NCI-H345 (cell line): ENCODE results near the gene DCST2.

Experiments
- DNase-seq: peaks from one replicate; lab custom pipeline; 2025; lab: John Stamatoyannopoulos, UW

DCST2 gene

GRCh38 chr1:155026588-155026987 lies 7.0 kb downstream of the DCST2 start:
- no peak for DNase-seq

DNA sequence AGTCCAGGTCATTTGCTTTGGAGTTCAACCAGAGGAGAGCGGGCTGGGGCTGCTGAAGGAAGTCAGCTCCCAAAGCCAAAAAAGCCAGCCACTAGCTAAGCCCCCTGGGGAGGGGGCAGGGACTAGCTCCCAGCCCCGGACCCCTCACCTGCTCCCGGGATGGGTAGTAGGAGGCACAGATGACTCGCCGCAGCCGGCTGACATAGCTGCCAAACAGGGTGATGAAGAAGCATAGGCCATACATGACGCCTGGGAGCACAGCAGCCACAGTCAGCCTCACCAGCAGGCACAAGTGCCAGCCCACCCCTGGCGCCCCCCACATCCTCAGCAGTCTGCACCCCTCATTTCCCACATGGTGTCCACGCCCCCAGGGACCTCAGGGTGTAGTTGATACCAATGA lies 7.4 kb downstream of the DCST2 start:
- no peak for DNase-seq

DNA sequence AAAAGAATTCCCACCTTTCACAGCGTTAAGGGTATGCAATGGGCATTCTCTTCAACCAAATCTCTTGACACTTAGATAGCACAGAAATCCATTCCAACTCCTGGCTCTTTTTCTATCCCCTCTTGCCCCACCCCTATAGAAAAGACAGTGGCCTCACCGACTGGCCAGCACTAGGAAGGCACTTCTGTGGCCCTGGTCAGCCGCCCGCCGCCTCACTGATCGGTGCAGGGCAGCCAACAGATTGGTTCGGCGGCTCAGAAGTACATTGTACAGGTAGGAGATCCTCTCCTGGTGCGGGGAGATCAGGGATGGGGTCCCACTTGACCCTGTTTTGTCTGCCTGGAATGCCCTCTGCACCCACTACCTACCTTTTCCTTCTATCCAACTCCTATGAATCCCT lies 9.3 kb downstream of the DCST2 start:
- no peak for DNase-seq

- DNase-seq: no peak
These were observed 10.0 kb downstream of the DCST2 start for GRCh38 chr1:155023627-155024026.

GRCh38 chr1:155022927-155023236 lies 10.7 kb downstream of the DCST2 start:
- peak; percentile 94 for DNase-seq

- no peak for DNase-seq
These were observed 11.2 kb downstream of the DCST2 start for GRCh38 chr1:155022136-155022926.

GRCh38 chr1:155019377-155020245 lies 14.0 kb downstream of the DCST2 start:
- DNase-seq: no peak

DNA sequence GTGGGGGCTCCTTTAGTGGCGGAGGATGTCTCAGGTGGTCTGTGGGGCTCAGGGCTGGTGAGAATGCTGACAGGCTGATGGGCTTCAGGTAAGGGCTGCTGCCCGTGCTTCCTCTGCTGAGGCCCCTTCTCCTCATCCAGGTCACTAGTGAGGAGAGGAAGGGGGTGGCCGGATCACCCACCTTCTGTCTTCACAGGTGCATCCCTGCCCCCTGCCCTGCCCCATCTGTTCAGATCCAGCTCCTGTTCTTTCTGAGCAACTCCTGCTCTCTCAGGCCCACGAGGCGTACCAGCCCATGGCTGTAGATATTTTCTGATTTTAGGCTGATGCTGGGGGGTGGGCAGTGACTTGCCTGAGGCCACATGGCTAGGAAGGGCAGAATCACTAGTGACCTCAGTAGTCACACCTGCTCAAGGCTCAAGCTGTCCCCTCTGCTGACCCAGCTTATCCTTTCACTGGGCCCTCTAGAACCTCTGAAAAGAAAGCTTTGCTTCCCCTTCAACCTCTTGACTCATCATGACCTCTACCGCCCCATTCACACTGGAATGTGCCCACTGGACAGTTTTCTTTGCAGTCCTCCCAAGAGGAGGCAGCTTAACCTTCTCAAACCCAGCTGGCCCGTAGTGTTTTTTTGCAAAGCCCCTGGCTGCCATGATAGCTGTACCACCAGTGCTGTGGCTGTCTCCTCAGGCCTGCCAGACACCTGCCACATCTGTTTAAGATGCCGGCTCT lies 14.8 kb downstream of the DCST2 start:
- no peak for DNase-seq

GRCh38 chr1:155017946-155018316 lies 15.7 kb downstream of the DCST2 start:
- DNase-seq: no peak

DNA sequence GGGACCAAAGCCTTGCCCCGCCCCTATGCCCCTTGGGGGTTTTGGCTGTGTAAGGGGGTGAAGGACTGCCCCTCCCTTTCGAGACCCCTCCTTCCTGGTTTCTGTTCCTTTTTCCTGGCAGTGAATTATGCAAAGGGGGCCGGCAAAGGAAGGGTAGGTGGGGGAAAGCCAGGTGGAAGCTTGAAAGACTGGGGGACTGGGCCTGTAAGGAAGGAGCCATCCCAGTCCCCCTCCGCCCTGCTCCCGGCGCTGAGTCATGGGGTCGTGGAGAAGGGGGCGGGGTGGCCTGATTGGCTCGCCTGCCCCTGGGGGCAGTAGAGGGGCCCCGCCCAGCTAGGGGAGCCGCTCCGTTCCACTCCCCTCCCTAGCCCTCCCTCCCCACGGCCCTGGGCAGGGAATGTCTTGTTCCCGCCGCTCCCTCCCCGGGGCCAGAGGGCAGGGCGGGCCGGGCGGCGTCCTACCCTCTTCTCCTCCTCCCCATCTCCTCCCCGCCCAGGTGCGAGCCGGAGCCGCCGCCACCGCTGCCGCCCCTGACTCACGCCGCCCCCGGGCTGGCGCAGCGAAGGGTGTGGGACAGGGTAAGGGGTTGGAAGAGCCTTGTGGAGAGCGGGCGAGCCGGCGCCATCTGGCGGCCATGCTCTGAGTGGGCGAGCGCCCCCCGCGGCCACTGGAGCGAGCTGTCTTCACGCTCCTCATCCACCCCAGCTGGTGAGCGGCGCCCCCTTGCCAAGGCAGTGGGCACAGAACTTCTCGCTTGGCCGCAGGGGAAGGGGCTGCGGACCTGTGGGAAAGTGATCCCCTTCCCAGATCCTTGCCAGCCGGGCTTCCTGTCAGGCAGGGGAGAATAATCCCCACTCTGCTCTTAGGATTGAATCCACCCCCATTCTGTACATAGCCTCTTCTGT lies 16.3 kb downstream of the DCST2 start:
- no peak for DNase-seq

DNA sequence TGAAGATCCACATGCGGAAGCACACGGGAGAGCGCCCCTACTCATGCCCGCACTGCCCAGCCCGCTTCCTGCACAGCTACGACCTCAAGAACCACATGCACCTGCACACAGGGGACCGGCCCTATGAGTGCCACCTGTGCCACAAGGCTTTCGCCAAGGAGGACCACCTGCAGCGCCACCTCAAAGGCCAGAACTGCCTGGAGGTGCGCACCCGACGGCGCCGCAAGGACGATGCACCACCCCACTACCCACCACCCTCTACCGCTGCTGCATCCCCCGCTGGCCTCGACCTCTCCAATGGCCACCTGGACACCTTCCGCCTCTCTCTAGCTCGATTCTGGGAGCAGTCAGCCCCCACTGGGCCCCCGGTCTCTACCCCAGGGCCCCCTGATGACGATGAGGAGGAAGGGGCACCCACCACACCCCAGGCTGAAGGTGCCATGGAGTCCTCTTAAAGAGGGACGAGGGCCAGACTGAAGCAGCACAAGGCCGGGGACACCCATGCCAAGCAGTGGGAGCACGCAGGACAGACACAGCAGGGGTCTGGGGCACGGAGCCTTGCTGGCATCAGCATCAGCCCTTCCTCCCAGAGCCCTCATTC lies 17.2 kb downstream of the DCST2 start:
- DNase-seq: no peak

DNA sequence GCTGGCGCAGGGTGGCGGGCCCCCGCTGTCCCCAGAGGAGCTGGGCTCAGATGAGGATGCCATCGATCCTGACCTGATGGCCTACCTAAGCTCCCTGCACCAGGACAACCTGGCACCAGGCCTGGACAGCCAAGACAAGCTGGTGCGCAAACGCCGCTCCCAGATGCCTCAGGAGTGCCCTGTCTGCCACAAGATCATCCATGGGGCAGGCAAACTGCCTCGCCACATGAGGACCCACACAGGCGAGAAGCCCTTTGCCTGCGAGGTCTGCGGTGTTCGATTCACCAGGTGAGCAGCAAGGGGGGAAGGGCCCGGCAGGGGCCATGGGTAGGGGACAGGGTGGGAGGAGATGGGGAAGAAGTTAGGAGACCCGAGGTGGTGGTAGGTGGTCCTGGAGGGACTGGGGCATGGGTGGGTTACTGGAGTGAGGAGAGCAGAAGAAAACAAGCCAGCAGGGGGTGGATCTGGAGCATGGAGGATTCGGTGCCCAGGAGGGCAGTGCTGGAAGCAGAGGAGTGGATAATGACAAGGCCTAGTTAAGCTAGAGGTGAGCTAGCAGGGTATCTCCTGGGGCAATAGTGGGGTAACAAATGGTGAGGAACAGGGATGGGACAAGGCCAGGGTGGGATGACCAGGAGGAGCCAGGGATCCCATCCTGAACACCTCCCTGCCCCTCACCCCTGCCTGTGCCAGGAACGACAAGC lies 17.9 kb downstream of the DCST2 start:
- no peak for DNase-seq

- no peak for DNase-seq
These were observed 18.7 kb downstream of the DCST2 start for GRCh38 chr1:155014709-155015508.

DNA sequence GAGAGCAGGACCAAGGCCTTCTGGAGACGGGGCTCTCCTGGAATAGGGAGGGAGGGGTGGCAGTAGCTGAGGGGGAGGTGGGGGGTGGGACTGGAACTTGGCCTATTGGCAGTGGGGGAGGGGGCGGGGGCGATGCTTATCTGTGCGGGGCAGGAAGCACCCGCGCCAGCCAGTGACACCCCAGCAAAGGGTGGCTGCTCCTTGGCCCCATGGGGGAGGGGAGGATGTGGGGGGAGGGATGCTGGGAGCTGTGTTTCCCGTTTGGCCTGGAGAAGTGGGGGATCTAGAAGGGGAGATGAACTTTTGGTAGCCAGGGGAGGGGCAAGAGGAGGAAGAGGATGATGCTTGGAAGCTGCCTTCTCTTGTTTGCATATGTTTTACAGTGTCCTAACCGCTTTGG lies 19.9 kb downstream of the DCST2 start:
- no peak for DNase-seq

DNA sequence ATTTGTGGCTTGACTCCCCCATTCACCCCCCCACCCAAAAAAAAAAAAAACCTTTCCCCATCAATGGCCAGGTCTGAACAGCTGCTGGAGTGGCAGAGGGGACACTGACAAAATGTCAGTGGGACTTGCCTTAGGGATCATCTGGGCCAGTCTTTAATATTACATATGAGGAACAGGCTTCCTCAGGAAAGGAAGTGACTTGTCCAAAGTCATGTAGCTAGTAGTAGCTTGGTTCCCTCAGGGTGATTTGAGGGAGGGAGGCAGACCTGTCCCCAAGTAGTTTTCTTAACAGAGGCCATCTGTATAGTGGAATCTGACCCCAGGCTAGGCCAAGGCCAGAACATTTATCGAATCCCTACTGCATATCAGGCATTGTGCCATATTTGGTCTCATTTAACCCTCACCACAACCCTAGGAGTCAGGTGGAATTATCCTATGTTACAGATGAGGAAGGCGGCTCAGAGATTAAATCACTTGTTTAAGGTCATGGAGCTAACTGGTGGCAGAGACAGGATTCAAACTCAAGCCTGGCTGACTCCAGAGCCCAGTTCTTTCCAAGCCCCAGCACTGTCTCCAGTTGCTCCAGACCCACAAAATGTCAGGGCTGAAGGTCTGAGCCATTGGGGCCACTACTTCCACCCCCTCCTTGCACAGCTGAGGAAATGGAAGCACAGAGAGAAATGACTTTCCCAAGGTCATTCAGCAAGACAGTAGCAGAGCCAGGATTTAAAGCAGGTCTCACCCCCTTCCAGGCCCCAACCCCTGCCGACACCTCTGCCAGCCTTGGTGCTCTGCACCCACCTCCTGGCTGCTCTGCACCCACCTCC lies 20.6 kb downstream of the DCST2 start:
- DNase-seq: no peak

- DNase-seq: peak; percentile 74
These were observed 21.5 kb downstream of the DCST2 start for GRCh38 chr1:155012026-155012546.

DNA sequence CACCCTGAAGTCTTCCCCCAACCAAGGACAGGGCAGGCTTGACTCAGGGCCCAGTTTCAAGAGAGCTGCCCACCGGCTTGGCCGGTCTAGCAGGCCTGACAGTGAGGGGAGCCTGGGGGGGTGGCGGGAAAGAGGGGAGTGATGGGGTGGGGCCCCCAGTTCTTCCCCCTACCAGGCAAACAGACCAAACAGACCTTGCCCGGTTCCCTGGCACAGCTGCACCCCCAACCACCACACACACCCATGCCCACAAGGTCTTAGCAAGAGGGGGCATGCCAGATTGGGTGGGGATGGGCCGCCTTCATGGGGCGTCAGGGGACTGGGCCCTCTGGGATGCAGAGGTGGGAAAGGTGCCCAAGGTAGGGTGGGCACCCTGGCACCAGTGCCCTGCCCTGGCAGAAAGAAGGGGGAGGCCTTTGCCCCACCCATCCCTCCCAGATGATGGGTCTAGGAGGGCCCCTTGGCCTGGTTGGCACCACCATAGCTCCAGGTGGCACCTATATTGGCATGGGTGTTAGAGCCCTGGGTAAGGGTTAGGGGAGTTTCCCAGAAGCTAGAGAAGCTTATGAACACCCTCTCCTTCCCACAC lies 22.1 kb downstream of the DCST2 start:
- DNase-seq: no peak

DNA sequence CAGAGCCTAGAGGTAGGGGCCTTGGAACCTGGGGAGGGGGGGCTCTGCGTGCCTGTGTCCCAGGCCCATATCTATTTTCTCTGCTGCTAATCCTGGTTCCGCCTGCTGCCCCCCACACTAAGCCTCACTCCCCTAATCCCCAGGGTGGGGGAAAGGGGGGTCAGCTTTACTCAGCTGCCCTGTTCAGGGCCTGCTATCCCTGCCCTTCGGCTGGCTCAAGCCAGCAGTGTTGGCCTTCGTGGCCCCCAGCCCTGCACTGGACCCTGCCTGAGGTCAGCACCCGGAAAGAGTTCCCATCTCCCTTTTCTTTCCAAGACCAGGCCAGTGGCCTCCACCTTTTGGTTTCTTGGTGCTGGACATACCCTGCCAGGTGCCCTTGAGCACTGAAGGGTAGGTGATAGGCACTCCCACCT lies 22.6 kb downstream of the DCST2 start:
- no peak for DNase-seq
